Activated T-helper 9 cell treated with anti-CD3 and anti-CD28 coated beads, Interleukin-2, amount 50 U/mL, for 16 hours (primary cell): ENCODE data around the gene CDH1.
A peak's percentile ranks its signal among the peaks of the same experiment; 100 is the strongest.

Source experiments
- DNase-seq: peaks from one replicate; pipeline ENCODE4 v3.0.0-alpha.2; 2020; ENCODE audit warnings: low read depth

CDH1 gene

GRCh38 chr16:68732042-68732680 lies 4.9 kb upstream of the CDH1 start:
- DNase-seq, result no peak

GRCh38 chr16:68732741-68733399 lies 4.2 kb upstream of the CDH1 start:
- DNase-seq, result no peak

GRCh38 chr16:68733570-68733969 lies 3.5 kb upstream of the CDH1 start:
- DNase-seq, result no peak

GRCh38 chr16:68734782-68735181 lies 2.3 kb upstream of the CDH1 start:
- no peak for DNase-seq

GRCh38 chr16:68736561-68736960 lies 531 bp upstream of the CDH1 start:
- DNase-seq, result no peak

GRCh38 chr16:68737730-68738629 lies 888 bp downstream of the CDH1 start:
- no peak for DNase-seq

GRCh38 chr16:68739964-68740627 lies 3.0 kb downstream of the CDH1 start:
- DNase-seq, result no peak

GRCh38 chr16:68740628-68741346 lies 3.7 kb downstream of the CDH1 start:
- DNase-seq, result no peak

- DNase-seq, result no peak
Observed at GRCh38 chr16:68743664-68744063, 6.6 kb downstream of the CDH1 start.

GRCh38 chr16:68744744-68745280 lies 7.7 kb downstream of the CDH1 start:
- no peak for DNase-seq

- DNase-seq, result no peak
Observed at GRCh38 chr16:68746951-68747350, 9.9 kb downstream of the CDH1 start.

GRCh38 chr16:68749432-68749831 lies 12.3 kb downstream of the CDH1 start:
- no peak for DNase-seq

GRCh38 chr16:68750193-68750695 lies 13.2 kb downstream of the CDH1 start:
- no peak for DNase-seq

GRCh38 chr16:68751160-68751559 lies 14.1 kb downstream of the CDH1 start:
- DNase-seq, result no peak

GRCh38 chr16:68752602-68753001 lies 15.5 kb downstream of the CDH1 start:
- DNase-seq, result no peak

GRCh38 chr16:68754084-68754792 lies 17.1 kb downstream of the CDH1 start:
- no peak for DNase-seq

- DNase-seq, result peak; percentile 42
Observed at GRCh38 chr16:68756239-68756915, 19.3 kb downstream of the CDH1 start.

GRCh38 chr16:68757625-68757935 lies 20.5 kb downstream of the CDH1 start:
- no peak for DNase-seq

GRCh38 chr16:68759062-68759461 lies 22.0 kb downstream of the CDH1 start:
- DNase-seq, result no peak

GRCh38 chr16:68760671-68761275 lies 23.7 kb downstream of the CDH1 start:
- no peak for DNase-seq
